H1 (cell line): ENCODE measurements around the gene RPLP2. TPM values are rescaled to one million over a fixed set of nuclear protein-coding genes. Genes with fewer than 3 reads are reported as not detected.

Experiments
- CTCF ChIA-PET: fragments of 300-600 bp; sonication (Branson Sonifier 250); formaldehyde crosslinking; loops from one replicate; lab custom pipeline; 2021; ENCODE audit not compliant: partially characterized antibody; lab: Charles Lee
- POLR2A ChIA-PET: fragments of 300-600 bp; sonication (Branson Sonifier 250); formaldehyde crosslinking; loops from one replicate; lab custom pipeline; 2021; ENCODE audit warnings: inconsistent platforms; ENCODE audit not compliant: partially characterized antibody; lab: Charles Lee
- DNase-seq, 2 experiments: peaks; one replicate each; pipeline versions ENCODE4 v3.0.0 to v3.0.0-alpha.2; 2010 to 2022; ENCODE audit warnings: low spot score in 2 of 2, low read depth in 1 of 2, mixed read lengths in 1 of 2
- FAIRE-seq: peaks from 2 replicates; lab custom pipeline; 2011; peaks lifted over from hg19 to GRCh38; lab: Jason Lieb, UNC
- H2AFZ ChIP-seq: 2 replicates; pipeline ENCODE4 v1.8.1; 2012; ENCODE audit warnings: low read length, inconsistent platforms
- H2AK5ac ChIP-seq: 2 replicates; pipeline ENCODE4 v1.6.1; 2013; ENCODE audit warnings: low read depth, low read length
- H2BK120ac ChIP-seq: replicated peaks from 2 replicates; pipeline ENCODE3; 2013; ENCODE audit warnings: low read depth, low read length, inconsistent platforms
- H2BK12ac ChIP-seq: 2 replicates; pipeline ENCODE4 v1.6.1; 2013; ENCODE audit warnings: low read depth, low read length
- H2BK15ac ChIP-seq: 2 replicates; pipeline ENCODE4 v1.6.1; 2013; ENCODE audit warnings: low read length
- H2BK20ac ChIP-seq: 2 replicates; pipeline ENCODE4 v1.6.1; 2013; ENCODE audit warnings: low read length
- H2BK5ac ChIP-seq: 2 replicates; pipeline ENCODE4 v1.6.1; 2013; ENCODE audit warnings: low read depth, low read length
- H3K14ac ChIP-seq: 2 replicates; pipeline ENCODE4 v1.6.1; 2013; ENCODE audit warnings: inconsistent platforms; ENCODE audit not compliant: insufficient read length
- H3K18ac ChIP-seq: 2 replicates; pipeline ENCODE4 v1.6.1; 2013; ENCODE audit warnings: low read length; ENCODE audit errors: extremely low read depth
- H3K23ac ChIP-seq: 2 replicates; pipeline ENCODE4 v1.6.1; 2013; ENCODE audit warnings: inconsistent platforms; ENCODE audit not compliant: insufficient read length
- H3K23me2 ChIP-seq: 2 replicates; pipeline ENCODE4 v1.6.1; 2013; ENCODE audit warnings: low read depth, low read length
- H3K27ac ChIP-seq: 2 replicates; pipeline ENCODE4 v1.6.1; 2011; ENCODE audit warnings: low read depth, low read length, inconsistent platforms
- H3K27me3 ChIP-seq, 4 experiments: replicated peaks in 1 of 4; 1 replicate in 1 of 4; 2 replicates in 3 of 4; pipeline versions ENCODE4 v1.6.1 to v1.8.1; 2011 to 2013; ENCODE audit warnings: low read length in 3 of 4, mild to moderate bottlenecking in 3 of 4, inconsistent platforms in 2 of 4, mixed read lengths in 2 of 4, moderate library complexity in 1 of 4; ENCODE audit not compliant: control insufficient read depth in 3 of 4, insufficient read depth in 3 of 4; ENCODE audit errors: extremely low read depth in 1 of 4
- H3K36me3 ChIP-seq, 4 experiments: 2 replicates each; pipeline versions ENCODE4 v1.6.1 to v1.8.1; 2011 to 2013; ENCODE audit warnings: mild to moderate bottlenecking in 4 of 4, low read length in 3 of 4, moderate library complexity in 2 of 4, control low read depth in 1 of 4, inconsistent platforms in 1 of 4; ENCODE audit not compliant: insufficient read depth in 4 of 4, control insufficient read depth in 2 of 4
- H3K4ac ChIP-seq: replicated peaks from 2 replicates; pipeline ENCODE3; 2013; ENCODE audit warnings: low read length, low read depth, mixed read lengths, inconsistent platforms; ENCODE audit not compliant: insufficient read length
- H3K4me1 ChIP-seq, 4 experiments: replicated peaks in 1 of 4; 1 replicate in 1 of 4; 2 replicates in 3 of 4; pipeline versions ENCODE4 v1.6.1 to v1.8.1; 2011 to 2013; ENCODE audit warnings: low read length in 3 of 4, inconsistent platforms in 2 of 4, mixed read lengths in 1 of 4; ENCODE audit not compliant: insufficient read depth in 4 of 4, control insufficient read depth in 3 of 4
- H3K4me2 ChIP-seq, 2 experiments: 2 replicates each; pipeline versions ENCODE4 v1.6.1 to v1.8.1; 2011 to 2013; ENCODE audit warnings: low read depth in 2 of 2, low read length in 2 of 2, control low read depth in 1 of 2, inconsistent platforms in 1 of 2, mild to moderate bottlenecking in 1 of 2; ENCODE audit not compliant: insufficient read depth in 1 of 2
- H3K4me3 ChIP-seq, 4 experiments: fragments of 200-600, 300-600 bp in 1 of 4; sonication (generic), shearing (Covaris generic), sonication (Bioruptor Twin) in 1 of 4; 2 replicates each; pipeline versions ENCODE4 v1.5.1 to v1.8.1; 2011 to 2016; ENCODE audit warnings: low read length in 4 of 4, low read depth in 3 of 4, control low read depth in 2 of 4, inconsistent platforms in 2 of 4, mild to moderate bottlenecking in 2 of 4, mixed read lengths in 1 of 4, moderate library complexity in 1 of 4; ENCODE audit not compliant: insufficient read depth in 2 of 4; ENCODE audit errors: extremely low read depth in 1 of 4
- H3K56ac ChIP-seq: replicated peaks from 2 replicates; pipeline ENCODE3; 2013; ENCODE audit warnings: low read depth, mild to moderate bottlenecking, mixed read lengths, low read length, inconsistent platforms; ENCODE audit not compliant: insufficient read length
- H3K79me1 ChIP-seq: 2 replicates; pipeline ENCODE4 v1.6.1; 2013; ENCODE audit warnings: low read depth, low read length, control low read depth
- H3K79me2 ChIP-seq, 2 experiments: 2 replicates each; pipeline versions ENCODE4 v1.6.1 to v1.8.1; 2012 to 2013; ENCODE audit warnings: low read length in 2 of 2, mild to moderate bottlenecking in 2 of 2, inconsistent platforms in 1 of 2; ENCODE audit not compliant: insufficient read depth in 2 of 2, control insufficient read depth in 1 of 2
- H3K9ac ChIP-seq, 4 experiments: replicated peaks in 1 of 4; 1 replicate in 1 of 4; 2 replicates in 3 of 4; pipeline versions ENCODE4 v1.6.1 to v1.8.1; 2011 to 2013; ENCODE audit warnings: low read depth in 3 of 4, low read length in 3 of 4, control low read depth in 2 of 4, mild to moderate bottlenecking in 2 of 4, moderate library complexity in 2 of 4, inconsistent platforms in 1 of 4; ENCODE audit errors: extremely low read depth in 1 of 4
- H3K9me3 ChIP-seq, 2 experiments: 2 replicates each; pipeline versions ENCODE4 v1.6.1 to v1.8.1; 2012 to 2013; ENCODE audit warnings: mild to moderate bottlenecking in 2 of 2, moderate library complexity in 2 of 2, control low read depth in 1 of 2, inconsistent platforms in 1 of 2, low read depth in 1 of 2, low read length in 1 of 2, mixed read lengths in 1 of 2; ENCODE audit not compliant: insufficient read depth in 2 of 2
- H4K20me1 ChIP-seq, 2 experiments: replicated peaks in 1 of 2; 2 replicates each; pipeline versions ENCODE3 to v1.8.1; 2011 to 2013; ENCODE audit warnings: inconsistent platforms in 2 of 2, low read length in 2 of 2, mild to moderate bottlenecking in 1 of 2; ENCODE audit not compliant: insufficient read depth in 2 of 2, control insufficient read depth in 1 of 2
- H4K5ac ChIP-seq: 2 replicates; pipeline ENCODE4 v1.6.1; 2013; ENCODE audit warnings: low read length, low read depth, mixed read lengths, inconsistent platforms; ENCODE audit not compliant: insufficient read length
- H4K8ac ChIP-seq: 2 replicates; pipeline ENCODE4 v1.8.0; 2013; ENCODE audit warnings: mild to moderate bottlenecking, moderate library complexity, low read length, inconsistent platforms; ENCODE audit not compliant: insufficient read depth; ENCODE audit errors: extremely low read depth
- H4K91ac ChIP-seq: replicated peaks from 2 replicates; pipeline ENCODE3; 2013; ENCODE audit warnings: low read length, mixed read lengths, inconsistent platforms; ENCODE audit not compliant: insufficient read length
- ASH2L ChIP-seq: fragments of 200-600, 300-600 bp; sonication (generic); IDR thresholded peaks from one replicate; pipeline ENCODE4 v1.7.1; 2017; ENCODE audit warnings: low read length
- EP300 ChIP-seq, 2 experiments: IDR thresholded peaks; 1 replicate in 1 of 2; 2 replicates in 1 of 2; pipeline ENCODE4 v1.6.1; 2011 to 2012; ENCODE audit warnings: low read depth in 2 of 2, low read length in 2 of 2, mild to moderate bottlenecking in 2 of 2, borderline replicate concordance in 1 of 2, inconsistent platforms in 1 of 2, moderate library complexity in 1 of 2
- JUN ChIP-seq: IDR thresholded peaks from 2 replicates; pipeline ENCODE4 v1.6.1; 2011; ENCODE audit warnings: low read depth, mild to moderate bottlenecking, improper control_type of control experiment, low read length
- MAX ChIP-seq: IDR thresholded peaks from 2 replicates; pipeline ENCODE4 v1.6.1; 2012; ENCODE audit warnings: inconsistent platforms
- RAD21 ChIP-seq, 2 experiments: IDR thresholded peaks in 1 of 2; conservative IDR thresholded peaks in 1 of 2; 2 replicates each; pipeline ENCODE4 v1.6.1; 2011; ENCODE audit warnings: low read depth in 2 of 2, low read length in 2 of 2, improper control_type of control experiment in 1 of 2, inconsistent platforms in 1 of 2, mild to moderate bottlenecking in 1 of 2, moderate library complexity in 1 of 2
- RBBP5 ChIP-seq: IDR thresholded peaks from 2 replicates; pipeline ENCODE4 v1.7.1; 2012; ENCODE audit warnings: low read depth, mild to moderate bottlenecking, inconsistent platforms, low read length, moderate library complexity, borderline replicate concordance
- RXRA ChIP-seq: IDR thresholded peaks from 2 replicates; pipeline ENCODE4 v1.6.1; 2011; ENCODE audit warnings: low read depth, mild to moderate bottlenecking, low read length, moderate library complexity; ENCODE audit not compliant: insufficient read depth
- SAP30 ChIP-seq: fragments of 300-600 bp; sonication (generic); IDR thresholded peaks from 2 replicates; pipeline ENCODE4 v1.7.1; 2012; ENCODE audit warnings: low read length, moderate library complexity, mild to moderate bottlenecking, inconsistent platforms; ENCODE audit not compliant: insufficient read depth, insufficient replicate concordance
- SP1 ChIP-seq: IDR thresholded peaks from 2 replicates; pipeline ENCODE4 v1.6.1; 2011; ENCODE audit warnings: low read depth, low read length
- TAF7 ChIP-seq: optimal IDR thresholded peaks from 2 replicates; pipeline ENCODE3; 2011; ENCODE audit warnings: low read depth, mild to moderate bottlenecking, inconsistent platforms, low read length, moderate library complexity, borderline replicate concordance
- TBP ChIP-seq: IDR thresholded peaks from 2 replicates; pipeline ENCODE4 v1.6.1; 2011; ENCODE audit warnings: low read depth, low read length, improper control_type of control experiment
- WGBS, 2 experiments: shearing (Covaris generic) in 1 of 2; methylation state at CpG; one replicate each; pipeline versions ENCODE4 v1.1.6 to v1.1.7; 2013 to 2015; ENCODE audit warnings: low lambda C conversion rate in 2 of 2, mixed read lengths in 2 of 2, inconsistent platforms in 1 of 2, low coverage in 1 of 2, missing lambda C conversion rate in 1 of 2; ENCODE audit not compliant: insufficient replicate concordance in 2 of 2, insufficient coverage in 1 of 2, insufficient read length in 1 of 2; ENCODE audit errors: extremely low coverage in 1 of 2, missing lambda C conversion rate in 1 of 2; 5-methylcytosine and 5-hydroxymethylcytosine counted together
- polyA plus RNA-seq, 7 experiments: library from polyadenylated mRNA; depleted of rRNA in 3 of 7; stranded (reverse) in 5 of 7; unstranded in 2 of 7; fragments of >200 nt in 5 of 7; fragments of 200-250 nt in 2 of 7; gene quantifications; 1 replicate in 5 of 7; 2 replicates in 1 of 7; 4 replicates in 1 of 7; pipeline versions ENCODE4 v1.2.1 to v1.2.3, GENCODE V29; 2011 to 2013; ENCODE audit warnings: missing spikeins in 2 of 7, mixed read lengths in 2 of 7
- total RNA-seq: library from RNA; stranded (reverse); fragmentation: NEBNext Ultra II Directional; extraction: Animal tissue kit (Norgen Biotek cat#: 25700); gene quantifications from 2 replicates; pipeline ENCODE4 v1.2.1, GENCODE V29; 2021

RPLP2 gene
- total and polyA plus RNA-seq, 2 of the 8 experiments (the other 6 are each of a cell fraction or from before 2014, with no cell fraction given), result 1,789 to 2,106 TPM

- no peak overlapping the region for H4K8ac ChIP-seq
- no peaks in the 10 kb centered on the region for H3K9me3 ChIP-seq
- H3K27ac ChIP-seq, result no peak overlapping the region
- peaks cover 0 to 5% of the 10 kb centered on the region in 2 experiments; a peak in 1 of 4 replicates for H3K79me2 ChIP-seq
- H3K14ac ChIP-seq, result no peak overlapping the region
- H3K4me1 ChIP-seq, result peaks cover 4 to 28% (median 20%) of the 10 kb centered on the region in 4 experiments
- no peak overlapping the region for H3K18ac ChIP-seq
- FAIRE-seq (no peak), DNase-seq (no peak)
- no peak overlapping the region for H2BK15ac ChIP-seq
- ChIA-PET CTCF (interaction anchor here (0.8 to 1.3 kb wide), 6 partner anchors 16 to 47 kb away, joined by 3 to 5 read pairs (median 3); no protein-coding TSS in a partner anchor), POLR2A (interaction anchor here (0.6 to 53.0 kb wide), 4 partner anchors 9 to 30 kb away, joined by 3 to 1917 read pairs (median 17); partner anchors contain the start of genes CD151, CRACR2B, PNPLA2 and POLR2L)
- peaks cover 5% of the 10 kb centered on the region; the same call in 1 of the 2 replicates for H3K79me1 ChIP-seq
- no peak overlapping the region for H2BK120ac ChIP-seq
- H3K4me2 ChIP-seq, result no peak overlapping the region
- peaks cover 0 to 13% of the 10 kb centered on the region in 2 experiments for H4K20me1 ChIP-seq
- no peak overlapping the region for H2BK5ac ChIP-seq
- no peak overlapping the region for H2BK20ac ChIP-seq
- H2BK12ac ChIP-seq, result no peak overlapping the region
- H4K5ac ChIP-seq, result no peak overlapping the region
- H3K56ac ChIP-seq, result no peak overlapping the region
- no peak overlapping the region for H2AK5ac ChIP-seq
- H3K4ac ChIP-seq, result no peak overlapping the region
- H3K27me3 ChIP-seq, result no peaks in the 10 kb centered on the region; a peak in 1 of 7 replicates
- H2AFZ ChIP-seq, result no peak overlapping the region
- H3K9ac ChIP-seq, result no peak overlapping the region
- H3K4me3 ChIP-seq, result no peak overlapping the region
- no peak overlapping the region for H4K91ac ChIP-seq
- H3K36me3 ChIP-seq, result peaks cover 3 to 30% (median 6%) of the 10 kb centered on the region in 4 experiments; a peak in 5 of 8 replicates
- H3K23me2 ChIP-seq, result peaks cover 12% of the 10 kb centered on the region
- H3K23ac ChIP-seq, result no peak overlapping the region
- WGBS, 2 experiments, result 94% methylated on average over 27 of the region's 32 CpGs; no CpG with 5 or more reads in 1 of the 2 experiments
- TF ChIP-seq MAX (no peak), EP300 (IDR thresholded peaks at IDR 0.05; ENCODE audit: borderline replicate concordance in 1 of 2, low read depth in 2 of 2, low read length in 2 of 2) (no peak), TBP (no peak), RXRA (no peak), RBBP5 (no peak), SP1 (no peak), RAD21 (IDR thresholded peaks at IDR 0.05 in 1 of 2, conservative IDR thresholded peaks at IDR 0.05 in 1 of 2; ENCODE audit: low read depth in 2 of 2, low read length in 2 of 2) (no peak), TAF7 (no peak), SAP30 (no peak), ASH2L (no peak), JUN (no peak)
These were observed 10.0 kb upstream of the RPLP2 start for GRCh38 chr11:799641-800316.
